C4-2B (cell line): Measurements from ENCODE around the gene MGME1.

Experiments
- ZFX ChIP-seq: fragments of 450-650 bp; IDR thresholded peaks from 2 replicates; pipeline ENCODE4 v1.6.1; 2017
- TF ChIP-seq, protein P1 (sequence below): fragments of 450-650 bp; conservative IDR thresholded peaks from 2 replicates; pipeline ENCODE4 v1.5.1; 2017; ENCODE audit warnings: mild to moderate bottlenecking

DNA sequence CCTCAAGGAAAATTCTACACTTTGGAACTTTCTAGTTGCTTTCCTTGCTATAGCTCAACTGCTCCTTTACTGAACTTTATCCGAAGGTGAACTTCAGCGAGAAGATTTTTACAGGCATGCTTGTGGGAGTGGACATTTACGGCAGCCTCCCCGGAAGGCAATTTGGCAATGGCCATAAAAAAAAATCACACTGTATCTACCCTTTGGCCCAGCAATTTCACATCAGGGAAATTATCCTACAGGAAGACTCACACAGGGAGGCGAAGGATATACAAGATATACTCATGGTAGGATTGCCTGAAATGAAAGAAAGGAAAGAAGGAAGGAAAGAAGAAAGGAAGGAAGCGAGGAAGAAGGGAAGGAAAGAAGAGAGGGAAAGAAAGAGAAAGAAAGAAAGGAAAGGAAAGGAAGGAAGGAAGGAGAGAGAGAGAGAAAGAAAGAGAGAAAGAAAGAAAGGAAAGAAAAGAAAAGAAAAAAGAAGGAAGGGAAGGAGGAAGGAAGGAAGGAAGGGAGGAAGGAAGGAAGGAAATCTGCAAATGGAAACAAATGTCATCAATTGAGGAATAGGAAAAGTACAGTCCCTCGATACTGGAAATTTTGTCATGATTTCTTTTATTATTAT lies 63.2 kb downstream of the MGME1 start:
- TF ChIP-seq, protein P1, sequence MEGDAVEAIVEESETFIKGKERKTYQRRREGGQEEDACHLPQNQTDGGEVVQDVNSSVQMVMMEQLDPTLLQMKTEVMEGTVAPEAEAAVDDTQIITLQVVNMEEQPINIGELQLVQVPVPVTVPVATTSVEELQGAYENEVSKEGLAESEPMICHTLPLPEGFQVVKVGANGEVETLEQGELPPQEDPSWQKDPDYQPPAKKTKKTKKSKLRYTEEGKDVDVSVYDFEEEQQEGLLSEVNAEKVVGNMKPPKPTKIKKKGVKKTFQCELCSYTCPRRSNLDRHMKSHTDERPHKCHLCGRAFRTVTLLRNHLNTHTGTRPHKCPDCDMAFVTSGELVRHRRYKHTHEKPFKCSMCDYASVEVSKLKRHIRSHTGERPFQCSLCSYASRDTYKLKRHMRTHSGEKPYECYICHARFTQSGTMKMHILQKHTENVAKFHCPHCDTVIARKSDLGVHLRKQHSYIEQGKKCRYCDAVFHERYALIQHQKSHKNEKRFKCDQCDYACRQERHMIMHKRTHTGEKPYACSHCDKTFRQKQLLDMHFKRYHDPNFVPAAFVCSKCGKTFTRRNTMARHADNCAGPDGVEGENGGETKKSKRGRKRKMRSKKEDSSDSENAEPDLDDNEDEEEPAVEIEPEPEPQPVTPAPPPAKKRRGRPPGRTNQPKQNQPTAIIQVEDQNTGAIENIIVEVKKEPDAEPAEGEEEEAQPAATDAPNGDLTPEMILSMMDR, result no peak
- no peak for TF ChIP-seq ZFX
